ENCODE measurements around the gene ZSCAN23.
"Not testable (repeated sequence)": the region's sequence is repeated elsewhere in the genome, so short reads cannot be mapped to it uniquely, and the experiment has no call there.

Gene ZSCAN23

GRCh38 chr6:28436404-28436803 is 6.9 kb downstream of the ZSCAN23 start:
- DNase-seq: no peak

GRCh38 chr6:28433119-28433518 is 10.2 kb downstream of the ZSCAN23 start:
- DNase-seq: no peak

DNA sequence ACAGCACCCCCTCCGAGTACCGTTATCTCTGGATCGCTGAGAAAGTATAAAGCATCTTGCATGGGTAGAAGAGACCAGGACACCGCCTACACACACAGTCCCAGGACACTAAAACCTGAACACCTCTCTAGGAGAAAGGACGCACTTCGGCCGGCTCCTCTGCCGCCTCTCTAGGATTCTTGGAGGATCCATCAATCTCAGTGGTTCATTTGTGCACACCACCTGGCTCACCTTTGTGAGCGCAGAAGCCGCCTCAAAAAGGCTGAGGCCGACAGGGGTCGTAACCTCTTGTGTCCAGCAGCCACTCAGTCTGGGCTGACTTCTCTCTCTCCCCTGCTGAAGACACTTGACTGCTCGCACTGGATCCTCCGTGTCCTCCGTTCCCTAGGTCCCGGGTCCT is 13.5 kb downstream of the ZSCAN23 start:
- no peak for DNase-seq

- DNase-seq: no peak
Observed at GRCh38 chr6:28425944-28426541, 17.2 kb downstream of the ZSCAN23 start.

DNA sequence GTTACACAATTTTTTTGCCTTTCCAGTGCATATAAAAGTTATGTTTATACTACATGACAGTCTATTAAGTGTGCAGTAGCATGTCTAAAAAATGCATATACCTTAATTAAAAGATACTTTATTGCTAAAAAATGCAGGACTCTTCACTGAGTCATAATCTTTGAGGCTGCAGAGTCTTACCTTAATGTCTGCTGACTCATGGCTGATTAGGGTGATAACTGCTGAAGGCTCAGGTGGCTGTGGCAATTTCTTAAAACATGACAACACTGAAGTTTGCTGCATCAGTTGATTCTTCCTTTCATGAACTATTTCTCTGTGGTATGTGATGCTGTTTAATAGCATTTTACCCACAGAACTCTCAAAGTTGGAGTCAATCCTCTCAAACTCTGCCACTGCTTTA is 19.1 kb downstream of the ZSCAN23 start:
- DNase-seq: no peak

DNA sequence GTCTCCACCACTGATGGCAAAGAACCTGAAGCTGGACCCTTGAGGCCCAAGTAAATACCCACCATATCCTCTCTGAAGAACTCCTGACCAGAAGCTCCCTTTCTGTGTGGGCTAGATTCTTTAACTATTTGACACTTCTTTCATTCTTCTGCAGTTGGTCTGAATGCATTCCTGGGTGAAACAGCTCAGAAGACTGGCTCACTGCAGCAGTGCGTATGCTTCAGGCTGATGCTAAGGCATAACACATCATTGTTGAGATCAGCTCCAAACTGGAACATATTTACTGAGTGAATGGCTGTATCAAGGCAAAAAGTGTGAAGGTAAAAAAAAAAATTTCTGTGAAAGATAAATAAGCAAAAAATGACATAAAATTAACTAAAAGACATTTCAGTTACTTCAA is 19.7 kb downstream of the ZSCAN23 start:
- DNase-seq: no peak

GRCh38 chr6:28413681-28414080 is 29.6 kb downstream of the ZSCAN23 start:
- DNase-seq: no peak

GRCh38 chr6:28410767-28411166 is 32.5 kb downstream of the ZSCAN23 start:
- no peak for DNase-seq

- DNase-seq: no peak
Observed at GRCh38 chr6:28408076-28408802, 35.1 kb downstream of the ZSCAN23 start.

DNA sequence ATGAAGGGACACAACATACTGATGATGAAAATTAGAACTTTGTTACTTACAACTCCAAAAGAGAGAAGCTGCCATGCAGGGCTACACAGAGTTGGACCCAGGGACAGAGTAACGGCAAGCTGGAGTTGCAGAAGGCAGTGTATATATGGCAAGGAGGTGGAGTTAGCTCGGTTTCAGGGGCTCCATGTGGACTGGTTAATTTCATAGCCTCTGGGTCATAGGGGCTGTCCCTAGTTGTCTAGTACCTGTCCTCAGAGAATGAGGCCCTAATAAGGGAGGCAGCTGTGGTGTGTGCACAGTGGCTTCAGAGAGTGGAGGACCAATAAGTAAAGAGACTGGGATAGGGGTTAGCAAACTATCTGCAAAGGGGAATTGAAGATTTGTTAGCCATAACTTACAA is 35.9 kb downstream of the ZSCAN23 start:
- no peak for DNase-seq

GRCh38 chr6:28403923-28404322 is 39.4 kb downstream of the ZSCAN23 start:
- DNase-seq: not testable (repeated sequence)

GRCh38 chr6:28402197-28402596 is 41.1 kb downstream of the ZSCAN23 start:
- DNase-seq: no peak

DNA sequence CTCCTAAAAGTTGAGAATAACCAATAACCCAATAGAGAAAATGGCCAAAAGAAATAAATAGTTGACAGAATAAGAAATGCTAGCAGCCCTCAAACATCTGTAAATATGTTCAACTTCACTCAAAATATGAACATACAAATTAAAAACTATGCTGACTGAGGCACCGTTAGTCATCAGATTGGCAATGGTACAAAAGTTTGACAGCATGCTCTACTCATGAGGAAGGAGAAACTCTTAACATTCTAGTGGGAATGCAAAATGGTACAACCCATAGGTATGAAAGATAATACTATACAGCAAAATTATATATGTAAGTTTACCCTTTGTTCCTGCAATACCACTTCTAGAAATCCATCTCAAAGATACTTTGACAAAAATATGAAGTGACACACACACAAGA is 42.1 kb downstream of the ZSCAN23 start:
- no peak for DNase-seq

DNA sequence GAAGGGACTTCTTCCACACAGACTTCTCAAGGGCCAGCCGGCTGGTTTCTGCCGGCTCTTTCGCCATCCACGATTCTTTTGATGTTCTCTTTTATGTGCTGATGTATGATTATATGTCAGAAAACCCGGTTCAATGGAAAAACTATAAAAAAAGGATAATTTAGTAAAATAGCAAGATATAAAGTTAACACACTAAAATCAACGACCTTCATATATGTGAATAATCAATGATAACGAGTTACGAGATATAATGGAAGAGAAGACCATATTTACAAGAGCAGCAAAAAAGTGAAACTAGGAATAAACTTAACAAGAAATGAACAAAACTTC is 43.2 kb downstream of the ZSCAN23 start:
- DNase-seq: no peak

DNA sequence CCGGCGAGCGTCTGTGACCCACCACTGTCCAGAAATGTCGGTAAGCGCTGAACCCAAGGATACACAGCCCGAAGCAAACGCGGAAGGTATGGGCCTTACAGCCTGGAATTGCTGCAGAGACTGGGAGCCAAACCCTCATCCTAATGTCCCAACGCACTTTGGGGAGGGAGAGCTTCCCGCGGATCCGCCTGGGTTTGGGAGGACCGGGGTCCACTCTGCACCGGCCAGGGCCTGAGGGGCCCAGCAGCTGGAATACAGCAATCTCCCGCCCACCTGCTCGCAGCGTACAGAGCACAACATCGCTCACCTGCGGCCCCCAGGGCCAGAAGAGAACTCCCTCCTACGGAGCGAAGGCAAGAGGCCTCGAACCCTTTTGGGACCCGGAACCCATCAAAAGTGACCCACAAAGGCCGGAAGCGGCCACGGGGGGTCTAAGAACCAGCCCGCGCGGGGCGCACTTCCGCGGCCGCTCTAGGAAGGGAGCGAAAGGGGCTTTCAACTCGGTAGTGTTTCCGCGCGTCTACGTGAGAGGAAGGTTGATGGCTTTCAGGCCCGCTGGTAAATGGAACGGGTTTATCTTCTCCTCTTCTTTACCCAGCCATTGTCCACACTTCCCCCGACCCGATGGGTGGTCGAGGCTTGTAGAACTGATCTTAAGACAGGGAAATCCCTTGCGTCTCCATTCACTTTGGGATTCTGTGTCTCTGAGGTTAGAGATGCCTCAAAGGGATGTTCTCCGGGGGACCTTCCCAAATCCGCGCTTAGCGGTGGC is 43.8 kb downstream of the ZSCAN23 start, which contains the start of gene ZSCAN12:
Gene ZSCAN12, minus strand, starts transcription at position 398 of the 772 bp plus-strand sequence. CDS start 1,342 bp downstream, outside the sequence.
- peak; percentile 82 for DNase-seq

- no peak for DNase-seq
Observed at GRCh38 chr6:28395918-28396317, 47.4 kb downstream of the ZSCAN23 start.

- DNase-seq: no peak
Observed at GRCh38 chr6:28393912-28394662, 49.2 kb downstream of the ZSCAN23 start.

- no peak for DNase-seq
Observed at GRCh38 chr6:28390688-28391087, 52.6 kb downstream of the ZSCAN23 start.

GRCh38 chr6:28384143-28384533 is 59.2 kb downstream of the ZSCAN23 start:
- no peak for DNase-seq

DNA sequence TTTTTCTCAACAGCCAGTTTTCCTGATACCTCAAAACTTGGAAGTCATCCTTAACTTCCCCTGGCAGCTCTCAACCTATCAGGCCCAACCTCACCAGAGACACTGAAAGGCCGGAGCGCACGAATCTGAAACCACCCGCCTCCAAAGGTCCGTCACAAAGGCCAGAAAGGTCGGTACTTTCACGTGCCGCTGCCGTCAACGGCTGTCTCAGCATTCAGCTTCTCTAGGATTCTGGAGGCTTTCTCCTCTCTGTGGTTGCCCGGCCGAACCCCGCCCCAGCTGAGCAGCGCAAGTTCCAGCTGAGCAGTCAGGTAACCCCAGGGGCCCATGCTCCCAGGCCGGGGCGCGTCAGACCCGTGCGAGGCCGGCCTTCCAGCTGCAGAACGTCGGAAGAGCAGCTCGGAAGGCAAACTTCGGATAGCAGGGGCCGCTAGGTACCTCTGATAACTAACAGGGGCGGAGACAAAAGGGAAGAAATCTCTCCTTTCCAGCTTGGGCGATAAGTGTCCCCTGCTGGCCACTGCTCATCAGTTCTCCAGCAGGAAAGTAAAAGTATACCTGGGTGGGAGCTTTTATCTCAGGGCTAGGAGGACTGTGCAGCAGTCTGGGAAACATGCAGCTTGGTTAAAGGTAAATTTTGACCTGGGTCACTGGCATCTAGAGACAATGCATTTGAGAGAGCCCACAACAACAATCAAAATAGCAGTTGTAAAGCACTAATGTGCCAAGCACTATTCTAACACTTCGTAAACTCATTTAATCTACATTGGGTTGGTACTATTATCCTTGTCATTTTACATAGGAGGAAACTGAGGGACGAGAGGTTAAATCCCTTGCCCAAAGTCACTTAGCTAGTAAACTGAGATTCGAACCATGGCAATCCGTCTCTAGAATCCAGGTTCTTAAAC is 59.8 kb downstream of the ZSCAN23 start:
- no peak for DNase-seq

Measured in NCI-H1694 treated with DMSO at 0.1 percent for 48 hours (cell line).